LNCAP (cell line): ENCODE measurements around the gene ARFGEF2.

ENCODE experiments used
- TF ChIP-seq, protein P1 (sequence below): fragments of 450-650 bp; IDR thresholded peaks from 2 replicates; pipeline ENCODE4 v1.5.1; 2017; ENCODE audit warnings: mild to moderate bottlenecking

ARFGEF2 gene

DNA sequence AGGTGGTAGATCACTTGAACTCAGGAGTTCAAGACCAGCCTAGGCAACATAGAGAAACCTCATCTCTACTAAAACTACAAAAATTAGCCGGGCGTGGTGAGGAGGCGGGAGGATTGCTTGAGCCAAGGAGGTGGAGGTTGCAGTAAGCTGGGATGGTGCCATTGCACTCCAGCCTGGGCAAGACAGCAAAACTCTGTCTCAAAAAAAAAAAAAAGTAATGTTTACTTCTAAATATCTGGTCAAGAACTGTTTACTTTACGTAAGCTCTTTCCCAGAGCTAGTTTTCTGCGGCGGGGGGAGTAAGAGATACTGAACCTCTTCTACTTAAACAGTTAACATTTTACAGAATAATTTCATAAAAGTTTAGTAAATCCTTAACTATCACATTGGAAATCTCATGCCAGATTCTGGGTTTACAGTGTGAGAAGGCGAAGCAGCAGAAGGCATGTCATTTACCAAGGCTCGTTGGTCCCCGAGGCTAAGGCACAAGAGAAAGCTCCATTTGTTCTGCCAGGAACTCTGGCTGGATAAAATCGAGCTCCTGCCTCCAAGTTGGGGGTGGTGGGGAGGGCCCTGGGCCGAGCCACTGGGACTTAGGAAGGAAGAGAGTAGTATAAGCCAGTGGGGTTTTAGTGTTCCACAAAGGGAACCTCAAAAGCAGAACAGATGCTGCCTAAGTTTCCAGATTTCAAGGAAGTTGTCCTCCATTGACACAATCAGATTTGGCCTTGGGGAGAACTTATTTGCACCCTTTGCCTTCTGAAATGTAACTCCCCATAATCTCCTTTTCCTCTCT is 41.7 kb downstream of the ARFGEF2 start:
- TF ChIP-seq, protein P1, sequence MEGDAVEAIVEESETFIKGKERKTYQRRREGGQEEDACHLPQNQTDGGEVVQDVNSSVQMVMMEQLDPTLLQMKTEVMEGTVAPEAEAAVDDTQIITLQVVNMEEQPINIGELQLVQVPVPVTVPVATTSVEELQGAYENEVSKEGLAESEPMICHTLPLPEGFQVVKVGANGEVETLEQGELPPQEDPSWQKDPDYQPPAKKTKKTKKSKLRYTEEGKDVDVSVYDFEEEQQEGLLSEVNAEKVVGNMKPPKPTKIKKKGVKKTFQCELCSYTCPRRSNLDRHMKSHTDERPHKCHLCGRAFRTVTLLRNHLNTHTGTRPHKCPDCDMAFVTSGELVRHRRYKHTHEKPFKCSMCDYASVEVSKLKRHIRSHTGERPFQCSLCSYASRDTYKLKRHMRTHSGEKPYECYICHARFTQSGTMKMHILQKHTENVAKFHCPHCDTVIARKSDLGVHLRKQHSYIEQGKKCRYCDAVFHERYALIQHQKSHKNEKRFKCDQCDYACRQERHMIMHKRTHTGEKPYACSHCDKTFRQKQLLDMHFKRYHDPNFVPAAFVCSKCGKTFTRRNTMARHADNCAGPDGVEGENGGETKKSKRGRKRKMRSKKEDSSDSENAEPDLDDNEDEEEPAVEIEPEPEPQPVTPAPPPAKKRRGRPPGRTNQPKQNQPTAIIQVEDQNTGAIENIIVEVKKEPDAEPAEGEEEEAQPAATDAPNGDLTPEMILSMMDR = no peak

DNA sequence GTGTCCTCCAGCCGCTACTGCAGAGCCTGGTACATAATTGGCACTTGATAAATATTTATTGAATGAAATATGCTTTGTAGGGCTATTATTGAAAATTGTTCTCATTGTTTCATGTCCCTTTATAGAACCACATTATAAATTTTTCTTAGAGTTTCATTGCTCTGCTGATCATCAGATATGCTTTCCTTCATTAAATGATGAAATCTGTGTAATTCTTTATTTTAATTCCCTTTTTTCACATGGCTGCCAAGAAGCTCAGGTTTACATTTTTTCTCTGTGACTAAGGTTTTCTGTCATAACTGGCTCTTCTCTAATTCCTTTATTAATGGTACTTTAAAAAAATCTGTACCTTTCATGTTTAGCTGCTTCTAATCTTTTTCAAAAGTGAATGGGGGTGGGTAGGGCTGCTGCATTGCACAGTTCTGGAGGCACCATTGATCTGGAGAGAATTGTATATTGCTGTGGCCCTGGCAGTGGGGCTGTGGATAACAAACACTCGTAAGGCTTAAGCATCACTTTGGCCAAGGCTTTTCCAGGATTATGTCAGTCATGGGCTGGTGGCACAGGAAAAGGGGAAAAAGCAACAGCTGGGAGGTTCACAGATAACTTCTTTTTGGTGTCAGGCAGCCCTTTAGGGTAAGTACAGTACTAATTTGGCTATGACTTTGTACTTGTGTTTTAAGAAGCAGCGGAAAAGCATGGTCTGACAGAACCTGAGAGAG is 43.8 kb downstream of the ARFGEF2 start:
- TF ChIP-seq, protein P1 = no peak

DNA sequence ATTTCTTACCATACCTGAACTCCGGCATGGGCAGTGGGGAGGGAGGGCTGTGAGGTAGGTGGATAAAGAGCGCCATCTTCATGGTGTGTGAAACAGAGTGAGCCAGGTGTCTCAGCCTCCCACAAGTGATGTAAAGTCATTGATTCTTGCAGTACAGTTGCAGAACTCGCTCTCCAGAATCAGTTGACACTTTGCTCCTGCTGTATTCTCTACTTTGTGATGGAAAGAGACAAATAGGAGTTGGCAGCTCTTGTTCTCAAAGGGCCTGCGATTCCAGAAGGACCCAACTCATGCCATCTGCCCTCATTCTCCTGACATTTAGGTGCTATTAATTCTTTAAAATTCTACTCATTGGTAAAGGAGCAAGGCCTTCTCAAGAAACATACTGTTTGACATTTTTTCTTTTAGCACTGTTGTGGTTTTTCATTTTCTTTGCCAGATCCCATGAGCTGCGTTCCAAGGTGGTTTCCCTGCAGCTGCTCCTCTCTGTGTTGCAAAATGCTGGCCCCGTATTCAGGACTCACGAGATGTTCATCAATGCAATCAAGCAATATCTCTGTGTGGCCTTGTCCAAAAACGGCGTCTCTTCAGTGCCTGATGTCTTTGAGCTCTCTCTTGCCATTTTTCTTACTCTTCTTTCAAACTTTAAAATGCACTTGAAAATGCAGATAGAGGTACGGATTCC is 49.3 kb downstream of the ARFGEF2 start:
- TF ChIP-seq, protein P1 = no peak

DNA sequence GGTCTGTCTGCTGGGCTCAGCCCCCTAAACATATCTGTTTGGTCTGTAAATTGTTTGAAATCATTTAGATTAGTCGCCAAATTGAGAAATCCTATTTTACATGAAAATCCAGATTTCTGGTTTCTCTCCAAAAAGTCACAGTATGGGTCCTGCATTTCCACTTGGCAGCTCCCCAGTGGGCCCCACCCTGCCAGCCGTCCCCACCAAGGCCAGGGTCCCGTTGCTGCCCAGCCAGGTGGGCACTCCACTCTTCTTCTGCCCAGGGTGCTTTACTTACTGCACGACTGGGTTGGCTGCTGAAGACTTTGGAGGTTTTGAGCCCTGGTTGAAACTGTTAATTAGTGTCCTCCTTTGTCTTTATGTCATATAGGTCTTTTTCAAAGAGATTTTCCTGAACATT is 50.4 kb downstream of the ARFGEF2 start:
- TF ChIP-seq, protein P1 = no peak

DNA sequence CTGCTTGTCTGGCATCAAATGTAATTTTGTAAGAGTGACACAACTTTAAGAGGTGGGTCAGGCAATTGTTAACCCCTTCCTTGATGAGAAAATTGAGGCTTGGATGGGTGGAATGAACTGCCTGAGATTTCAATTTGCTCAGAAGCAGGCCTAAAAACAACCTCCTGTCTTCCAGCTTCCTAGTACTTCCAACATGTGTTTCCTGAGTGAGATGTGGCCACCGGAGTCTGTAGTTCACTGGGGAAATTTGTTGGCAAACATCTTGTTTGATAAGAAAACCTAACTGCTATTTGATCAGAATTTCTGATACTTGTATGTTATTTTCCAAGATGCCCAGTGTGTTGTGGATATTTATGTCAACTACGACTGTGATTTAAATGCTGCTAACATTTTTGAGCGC is 51.3 kb downstream of the ARFGEF2 start:
- TF ChIP-seq, protein P1 = no peak

DNA sequence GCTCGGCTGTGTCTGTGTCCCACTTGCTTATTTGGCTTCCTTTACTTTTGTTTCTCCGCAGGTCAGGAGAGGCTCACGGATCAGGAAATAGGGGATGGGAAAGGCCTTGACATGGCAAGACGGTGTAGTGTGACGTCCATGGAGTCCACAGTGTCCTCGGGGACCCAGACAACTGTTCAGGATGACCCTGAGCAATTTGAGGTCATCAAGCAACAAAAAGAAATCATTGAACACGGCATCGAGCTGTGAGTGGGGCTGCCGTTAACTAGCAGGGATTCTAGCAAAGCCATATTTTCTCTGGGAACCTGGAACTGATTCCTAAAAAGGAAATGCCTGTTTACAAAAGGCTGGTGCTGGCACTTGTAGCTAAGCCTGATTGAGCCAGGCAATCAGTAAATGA is 54.4 kb downstream of the ARFGEF2 start:
- TF ChIP-seq, protein P1 = no peak

DNA sequence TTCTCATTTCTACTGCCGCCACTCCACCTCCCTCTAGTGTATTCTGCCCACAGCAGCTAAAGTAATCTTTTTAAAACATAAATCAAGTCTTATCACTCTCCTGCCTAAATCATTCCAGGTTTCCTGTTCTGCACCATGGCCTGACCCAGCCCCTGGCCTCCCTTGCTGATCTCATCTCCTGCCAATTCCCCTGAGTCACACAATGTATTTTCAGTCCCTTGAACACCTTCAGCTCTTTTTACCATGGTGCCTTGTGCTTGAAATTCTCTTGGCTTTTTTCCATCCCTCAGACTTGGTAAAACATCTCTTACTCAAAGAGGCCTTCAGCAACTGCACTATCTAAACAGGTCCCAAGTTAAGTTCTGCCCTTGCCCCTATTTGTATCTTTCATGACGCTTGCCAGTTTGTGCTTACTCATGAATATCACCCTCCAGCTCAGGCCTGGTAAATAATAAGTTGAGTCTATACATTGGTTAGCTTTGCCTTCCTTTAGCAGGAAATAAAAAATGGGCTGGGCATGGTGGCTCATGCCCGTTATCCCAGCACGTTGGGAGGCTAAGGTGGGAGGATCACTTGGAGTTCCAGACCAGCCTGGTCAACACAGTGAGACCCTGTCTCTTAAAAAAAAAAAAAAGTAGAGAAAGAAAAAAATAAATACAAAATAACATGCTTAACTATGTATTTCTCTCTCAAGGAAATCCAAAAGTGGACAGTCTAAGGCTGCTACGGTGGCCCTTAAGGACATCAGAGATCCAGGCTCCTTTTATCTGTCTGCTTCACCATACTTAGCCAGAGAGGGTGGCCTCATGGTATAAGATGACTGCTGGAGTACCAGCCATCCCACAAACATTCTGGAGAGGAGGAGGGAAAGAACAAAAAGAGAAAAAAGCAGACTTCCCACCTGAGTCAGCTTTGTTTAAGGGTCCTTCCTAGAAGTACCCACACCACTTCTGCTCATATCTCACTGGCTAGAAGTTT is 62.2 kb downstream of the ARFGEF2 start:
- TF ChIP-seq, protein P1 = no peak
